GM19463 (cell line): ENCODE results near the gene SCYL2.
"Not testable (repeated sequence)": the region's sequence is repeated elsewhere in the genome, so short reads cannot be mapped to it uniquely, and the experiment has no call there.

Source experiments
- ATAC-seq: cut with Tn5 transposase; IDR thresholded peaks from one replicate; pipeline ENCODE4 v1.9.1; 2021; ENCODE audit warnings: mild to moderate bottlenecking, moderate library complexity; ENCODE audit not compliant: unreplicated experiment

SCYL2 gene

GRCh38 chr12:100308138-100308537 is 41.2 kb downstream of the SCYL2 start:
- not testable (repeated sequence) for ATAC-seq

DNA sequence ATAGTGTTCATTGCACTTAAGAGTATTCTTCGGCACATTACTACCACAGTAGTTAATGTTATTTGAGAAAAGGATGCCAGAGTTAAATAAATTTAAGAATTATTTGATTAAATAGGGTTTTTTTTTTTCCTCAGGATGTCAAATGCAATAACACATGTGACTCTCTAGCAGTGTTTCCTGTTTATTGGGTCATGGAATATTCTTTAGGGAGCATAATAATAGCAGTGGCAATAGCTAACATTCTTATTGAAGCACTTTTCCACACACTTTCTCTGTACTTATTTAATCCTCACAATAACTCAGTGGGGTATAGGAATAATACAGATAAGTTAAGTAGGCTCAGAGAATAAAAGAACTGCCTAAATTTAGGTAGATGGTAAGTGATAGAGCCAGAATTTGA is 44.3 kb downstream of the SCYL2 start:
- ATAC-seq: no peak

- ATAC-seq: no peak
These were observed 50.4 kb downstream of the SCYL2 start for GRCh38 chr12:100317371-100317770.

DNA sequence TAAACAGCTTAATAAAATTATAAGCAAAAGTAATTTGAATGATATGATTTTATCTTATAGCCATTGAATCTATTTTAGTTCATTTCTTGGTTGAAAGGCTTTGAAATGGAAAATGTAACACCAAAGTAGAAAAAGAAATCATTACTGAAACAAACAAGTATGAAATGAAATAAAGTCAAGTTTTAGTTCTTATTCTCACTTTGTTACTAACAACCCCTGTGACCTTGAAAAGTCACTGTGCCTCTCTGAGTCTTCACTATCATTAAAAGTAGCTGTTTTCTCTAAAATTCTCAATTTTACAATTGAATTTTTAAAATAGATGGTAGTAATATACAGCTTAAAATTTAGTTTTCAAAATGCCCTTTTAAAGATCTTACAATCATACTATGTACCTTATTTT is 57.5 kb downstream of the SCYL2 start:
- no peak for ATAC-seq

DNA sequence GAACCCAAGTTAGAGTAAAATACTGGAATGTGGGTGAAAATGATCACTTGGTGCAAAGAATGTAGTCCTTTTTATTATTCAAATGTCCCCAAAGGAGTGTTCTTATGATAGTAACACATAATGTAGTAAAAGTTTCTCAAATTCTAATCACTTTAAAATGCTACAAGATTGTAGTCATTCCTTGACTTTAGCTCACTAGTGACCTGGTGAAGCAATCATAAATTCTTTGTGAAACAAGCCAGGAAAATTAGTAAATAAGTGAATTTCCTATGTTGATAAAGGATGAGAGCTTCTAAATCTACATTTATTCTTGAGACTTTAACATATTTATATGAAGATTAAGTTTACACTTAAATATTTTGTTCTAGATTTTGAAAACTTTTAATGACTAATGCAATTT is 59.2 kb downstream of the SCYL2 start:
- no peak for ATAC-seq

- ATAC-seq: peak; percentile 98
These were observed 62.8 kb downstream of the SCYL2 start for GRCh38 chr12:100329800-100330199.

- ATAC-seq: no peak
These were observed 64.9 kb downstream of the SCYL2 start for GRCh38 chr12:100331871-100332270.

DNA sequence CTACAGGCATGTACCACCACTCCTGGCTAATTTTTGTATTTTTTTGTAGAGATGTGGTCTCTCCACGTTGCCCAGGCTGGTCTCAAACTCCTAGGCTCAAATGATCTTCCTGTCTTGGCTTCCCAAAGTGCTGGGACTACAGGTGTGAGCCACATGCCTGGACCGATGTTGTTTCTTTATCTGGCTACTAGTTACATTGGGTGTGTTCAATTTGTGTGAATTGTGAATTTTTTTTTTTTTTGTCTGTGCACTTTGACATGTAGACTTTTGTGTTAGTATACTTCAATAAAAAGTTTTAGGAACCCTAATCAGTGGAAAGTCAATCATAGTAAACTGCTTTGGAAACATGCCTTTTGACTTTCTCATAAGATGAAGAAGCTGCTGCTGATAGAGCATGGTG is 65.9 kb downstream of the SCYL2 start:
- no peak for ATAC-seq

- ATAC-seq: no peak
These were observed 70.3 kb downstream of the SCYL2 start for GRCh38 chr12:100337299-100337698.

DNA sequence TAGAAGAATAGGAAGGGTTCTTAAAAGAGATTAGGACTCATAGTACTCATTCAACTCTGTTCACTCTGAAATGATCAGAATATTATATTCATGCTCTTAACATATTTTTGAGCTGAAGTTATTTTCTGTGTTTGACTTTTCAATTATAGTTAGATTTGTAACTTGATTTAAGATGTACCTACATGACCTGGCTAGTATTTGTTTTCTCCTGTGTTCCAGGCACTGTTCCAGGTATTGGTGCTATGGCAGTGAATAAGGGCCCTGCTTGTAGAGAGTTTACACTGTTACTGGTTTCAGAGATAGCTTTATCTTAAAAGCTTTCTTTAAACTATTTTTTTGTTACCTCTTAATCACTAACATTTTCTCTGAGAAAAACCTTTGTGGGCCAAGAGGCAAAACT is 70.8 kb downstream of the SCYL2 start:
- no peak for ATAC-seq

- ATAC-seq: no peak
These were observed 72.1 kb downstream of the SCYL2 start for GRCh38 chr12:100339071-100339470.

- ATAC-seq: not testable (repeated sequence)
These were observed 75.9 kb downstream of the SCYL2 start for GRCh38 chr12:100342897-100343296.

DNA sequence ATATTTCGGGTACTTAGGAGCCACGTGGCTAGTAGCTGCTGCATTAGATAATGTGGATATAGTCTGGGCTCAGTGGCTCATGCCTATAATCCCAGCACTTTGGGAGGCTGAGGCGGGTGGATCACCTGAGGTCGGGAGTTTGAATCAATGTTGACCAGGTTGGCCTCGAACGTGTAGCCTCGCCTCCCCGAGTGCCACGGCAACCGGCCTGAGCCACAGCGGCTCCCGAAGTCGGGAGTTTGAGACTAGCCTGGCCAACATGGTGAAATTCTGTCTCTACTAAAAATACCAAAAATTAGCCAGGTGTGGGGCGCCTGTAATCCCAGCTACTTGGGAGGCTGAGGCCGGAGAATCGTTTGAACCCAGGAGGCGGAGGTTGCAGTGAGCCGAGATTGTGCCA is 77.4 kb downstream of the SCYL2 start:
- not testable (repeated sequence) for ATAC-seq

DNA sequence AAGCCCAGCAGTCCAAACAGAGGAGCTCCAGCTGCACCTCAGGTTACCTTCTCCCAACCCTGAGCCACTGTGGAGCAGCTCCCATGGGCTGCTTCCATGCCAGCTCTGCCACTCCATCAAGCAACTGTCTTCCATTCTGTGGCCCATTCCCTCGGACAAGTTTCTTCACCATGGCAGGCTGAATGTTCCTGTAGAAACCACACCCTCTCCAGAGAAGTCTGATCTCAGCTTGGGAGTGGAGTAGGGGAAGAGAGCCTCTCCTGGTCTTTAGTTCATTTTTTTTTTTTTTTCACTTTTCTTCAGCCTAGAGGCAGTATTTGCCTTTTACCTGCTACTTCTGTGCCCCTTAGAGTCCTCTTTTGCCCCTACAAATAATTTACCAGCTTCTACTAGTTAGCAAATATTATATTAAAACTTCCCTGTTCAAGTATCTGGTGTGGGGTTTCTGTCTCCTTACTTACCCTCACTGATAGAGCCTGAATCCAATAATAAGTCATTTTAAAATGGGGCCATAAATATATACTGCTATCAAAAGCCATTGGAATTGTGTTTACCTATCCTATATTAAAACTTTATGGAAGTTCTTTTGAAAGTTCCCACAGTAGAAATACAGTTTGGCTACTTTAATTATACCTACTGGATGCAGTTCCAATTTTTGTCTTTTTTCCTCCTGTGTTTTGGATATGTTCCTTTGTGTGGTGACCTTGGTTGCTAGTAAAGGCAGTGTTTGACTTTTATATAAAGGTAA is 78.2 kb downstream of the SCYL2 start:
- ATAC-seq: no peak

- ATAC-seq: no peak
These were observed 79.7 kb downstream of the SCYL2 start for GRCh38 chr12:100346660-100347059.

DNA sequence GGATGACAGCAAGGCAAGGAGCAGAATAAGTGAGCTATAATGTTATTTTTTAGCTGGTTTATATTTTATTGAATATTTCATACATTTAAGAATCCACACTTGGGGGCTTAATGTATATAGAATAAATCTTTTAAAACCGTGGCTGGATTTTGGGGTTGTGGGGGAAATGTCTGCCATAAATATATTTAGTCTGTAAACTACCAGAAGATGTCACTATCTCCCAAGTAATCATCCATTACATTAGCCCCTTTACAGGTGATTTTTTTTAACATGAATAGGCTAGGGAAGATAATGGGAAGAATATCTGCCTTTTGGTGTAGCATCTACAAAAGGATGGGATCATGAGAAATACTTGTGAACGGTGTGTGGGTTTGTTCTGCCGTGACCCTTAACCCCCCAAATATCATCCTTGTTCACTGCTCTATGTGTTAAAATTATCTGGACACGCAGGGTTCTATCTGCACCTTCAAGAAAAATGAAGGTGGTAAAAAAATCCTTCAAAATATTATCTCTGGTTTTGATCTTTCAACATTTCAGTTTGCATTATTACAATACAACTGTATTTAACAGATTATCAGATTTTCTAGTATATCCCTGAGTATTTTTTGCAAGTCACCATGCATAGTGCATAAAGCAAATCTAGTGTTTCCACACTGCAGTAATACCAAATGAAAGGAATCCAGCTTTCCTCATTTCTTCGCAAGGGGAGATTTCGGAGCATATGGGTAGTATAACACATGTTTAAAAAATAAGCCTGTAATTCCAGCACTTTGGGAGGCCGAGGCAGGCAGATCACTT is 81.9 kb downstream of the SCYL2 start:
- ATAC-seq: no peak

DNA sequence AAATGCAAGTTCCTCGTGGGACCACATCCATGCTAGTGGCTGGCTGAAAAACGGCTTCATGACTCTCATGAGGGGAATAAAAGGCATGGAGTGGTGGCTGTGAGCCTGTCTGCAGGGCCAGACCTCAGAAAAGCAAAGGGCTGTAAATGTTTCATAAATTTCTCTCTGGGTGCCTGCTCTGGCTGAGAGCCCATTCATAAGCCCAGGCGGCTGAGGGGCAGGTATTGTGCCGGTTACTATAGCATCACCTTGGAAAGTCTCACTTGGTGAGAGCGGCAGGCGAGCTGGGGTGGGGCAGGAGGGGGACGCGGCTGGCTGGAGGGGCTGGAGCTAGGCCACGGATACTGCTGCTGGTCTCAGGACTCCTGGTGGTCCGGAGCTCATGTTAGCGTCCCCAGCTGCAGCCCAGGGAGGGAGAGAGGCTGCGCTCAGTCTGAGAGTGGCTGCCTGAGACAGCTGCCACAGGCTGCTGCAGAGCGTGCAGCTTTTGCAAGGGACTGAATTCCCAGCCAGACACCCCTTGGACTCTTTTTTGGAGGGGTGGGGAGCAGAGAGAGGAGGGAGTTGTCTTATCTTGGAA is 89.8 kb downstream of the SCYL2 start, which contains the start of gene SLC17A8:
TSS of gene SLC17A8 (plus strand) at position 431 of the 580 bp plus-strand sequence. CDS start 318 bp downstream, outside the sequence.
- ATAC-seq: no peak

DNA sequence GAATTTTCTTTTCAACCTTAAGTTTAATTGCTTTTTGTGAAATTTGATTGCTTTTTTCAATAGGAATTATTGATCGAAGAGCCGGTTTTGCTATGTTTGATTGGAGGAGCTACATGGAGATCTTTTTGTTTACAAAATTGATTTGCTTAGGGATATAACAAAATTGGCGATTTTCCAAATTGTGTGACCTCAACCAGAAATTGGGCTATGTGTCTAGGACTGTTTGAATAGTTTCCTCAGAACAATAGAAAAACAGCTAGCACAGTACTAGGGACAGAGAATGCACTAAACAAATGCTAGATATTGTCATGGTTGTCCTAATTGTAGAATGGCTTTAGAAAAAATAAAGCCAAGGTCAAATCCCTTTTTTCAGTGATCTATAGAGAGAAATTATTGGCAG is 92.3 kb downstream of the SCYL2 start:
- no peak for ATAC-seq

DNA sequence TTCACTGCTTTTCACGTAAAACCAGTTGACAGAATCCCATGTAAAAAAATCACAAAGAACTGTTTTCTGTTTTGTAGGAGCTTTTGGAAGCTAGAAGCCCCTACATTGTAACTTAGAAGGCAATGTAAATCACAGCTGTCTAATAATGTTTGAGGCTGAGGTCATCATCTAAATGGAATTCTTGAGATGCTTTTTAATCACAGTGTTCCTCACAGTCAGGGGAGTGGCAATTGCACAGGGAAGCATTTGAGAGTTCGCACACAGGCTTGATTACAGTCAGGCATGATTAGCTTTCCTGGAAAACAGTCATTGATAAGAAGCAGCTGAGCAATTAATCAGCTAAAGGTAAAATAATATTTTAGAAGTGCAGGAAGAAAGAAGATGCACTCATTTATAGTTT is 92.8 kb downstream of the SCYL2 start:
- no peak for ATAC-seq

GRCh38 chr12:100360450-100360849 is 93.5 kb downstream of the SCYL2 start:
- ATAC-seq: no peak

DNA sequence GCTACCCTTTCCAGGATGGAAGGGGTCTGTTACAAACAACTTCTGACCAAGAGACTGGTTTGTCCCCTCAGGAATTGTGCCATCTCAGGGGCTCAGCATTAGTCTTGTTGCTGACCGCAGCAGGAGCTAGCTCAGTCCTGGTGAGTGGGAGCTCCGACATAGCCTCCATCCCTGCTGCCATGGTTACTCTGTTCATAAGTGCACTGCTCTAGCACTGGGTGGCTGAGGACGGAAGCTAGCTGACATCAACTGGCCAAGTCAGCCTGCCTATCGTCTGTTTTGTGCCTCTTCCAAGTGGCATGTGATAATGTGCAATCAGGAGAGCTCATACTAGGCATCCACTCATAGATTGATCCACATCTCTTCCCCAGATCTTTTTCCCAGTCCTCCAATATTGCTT is 97.3 kb downstream of the SCYL2 start:
- ATAC-seq: no peak

DNA sequence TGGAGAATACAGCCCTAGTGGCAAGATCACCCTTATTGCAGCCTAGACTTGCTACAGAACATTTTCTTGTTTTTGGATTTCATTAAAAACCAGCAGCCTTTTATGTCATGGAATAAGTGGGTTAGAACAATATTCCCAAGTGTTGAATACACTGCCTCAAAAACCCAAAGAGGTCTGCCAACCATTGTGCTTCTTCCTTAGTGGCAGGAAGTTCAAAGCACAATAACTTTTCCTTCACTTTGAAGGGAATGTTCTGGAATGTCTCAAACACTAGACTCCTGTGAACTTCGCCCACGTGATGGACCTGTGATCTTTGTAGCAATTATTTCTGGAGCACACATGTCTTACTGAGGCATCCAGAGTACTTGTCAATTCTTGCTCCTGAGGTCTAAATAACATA is 98.4 kb downstream of the SCYL2 start:
- ATAC-seq: no peak
